SK-MEL-5 (cell line): ENCODE results near the gene NPSR1. TPM values are rescaled to one million over a fixed set of nuclear protein-coding genes. Genes with fewer than 3 reads are reported as not detected.
"Not testable (repeated sequence)": the region's sequence is repeated elsewhere in the genome, so short reads cannot be mapped to it uniquely, and the experiment has no call there.

Experiments
- DNase-seq: peaks from one replicate; pipeline ENCODE4 v3.0.0-alpha.2; 2016; ENCODE audit warnings: low read depth, low spot score
- in situ Hi-C: cut with HindIII; loops from 2 replicates; pipeline ENCODE4 v1.10.0; 2016; ENCODE audit warnings: low sequenced_read_pairs, high pct_unique_total_duplicates, low pct_unique_long_range_greater_than_20kb
- total RNA-seq: library from RNA; depleted of rRNA; stranded (reverse); fragments of >200 nt; shearing (Covaris generic); gene quantifications from 2 replicates; pipeline ENCODE4 v1.2.3, GENCODE V29; 2014

Gene NPSR1
- total RNA-seq, 1 experiment from 2014 or later: not detected

DNA sequence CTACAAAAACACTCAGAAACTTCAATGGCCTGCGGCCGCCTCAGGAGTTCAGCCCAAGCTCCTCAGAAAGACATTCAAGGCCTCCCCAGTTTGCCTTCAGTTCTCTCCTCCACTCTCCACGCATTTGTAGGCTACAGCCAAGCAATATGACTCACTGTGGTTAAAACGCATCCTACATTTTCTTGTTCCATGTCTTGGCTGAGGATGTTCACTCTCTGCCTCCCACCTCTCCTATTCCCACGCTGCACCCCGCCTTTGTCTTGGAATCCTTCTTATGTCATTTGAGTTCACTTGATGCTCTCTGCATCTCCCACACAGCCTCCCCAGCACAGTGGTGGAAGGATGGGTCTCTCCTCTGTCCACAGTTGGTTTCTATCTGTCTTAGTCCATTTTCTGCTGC is 184.8 kb downstream of the NPSR1 start:
- in situ Hi-C loops: no loop called here
- no peak for DNase-seq

DNA sequence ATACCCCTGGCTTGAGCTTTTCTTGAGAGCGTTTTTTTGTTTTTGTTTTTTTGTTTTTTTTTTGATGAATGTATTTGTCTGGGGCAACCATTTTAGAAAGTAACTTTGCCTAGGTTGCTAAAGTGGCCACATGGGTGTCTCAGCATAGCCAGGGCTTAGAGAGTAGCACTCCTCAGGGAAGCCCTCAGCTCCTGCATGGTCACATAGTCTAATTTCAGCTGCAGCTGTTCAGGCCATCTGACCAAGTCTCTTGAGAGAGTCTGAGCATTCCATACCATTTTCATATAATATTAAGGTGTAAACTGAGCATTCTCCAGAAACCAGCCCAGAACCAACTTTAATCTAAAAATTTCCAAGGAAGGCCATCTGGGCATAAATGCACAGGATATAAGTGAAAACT is 186.4 kb downstream of the NPSR1 start:
- DNase-seq: no peak
- in situ Hi-C loops: no loop called here

DNA sequence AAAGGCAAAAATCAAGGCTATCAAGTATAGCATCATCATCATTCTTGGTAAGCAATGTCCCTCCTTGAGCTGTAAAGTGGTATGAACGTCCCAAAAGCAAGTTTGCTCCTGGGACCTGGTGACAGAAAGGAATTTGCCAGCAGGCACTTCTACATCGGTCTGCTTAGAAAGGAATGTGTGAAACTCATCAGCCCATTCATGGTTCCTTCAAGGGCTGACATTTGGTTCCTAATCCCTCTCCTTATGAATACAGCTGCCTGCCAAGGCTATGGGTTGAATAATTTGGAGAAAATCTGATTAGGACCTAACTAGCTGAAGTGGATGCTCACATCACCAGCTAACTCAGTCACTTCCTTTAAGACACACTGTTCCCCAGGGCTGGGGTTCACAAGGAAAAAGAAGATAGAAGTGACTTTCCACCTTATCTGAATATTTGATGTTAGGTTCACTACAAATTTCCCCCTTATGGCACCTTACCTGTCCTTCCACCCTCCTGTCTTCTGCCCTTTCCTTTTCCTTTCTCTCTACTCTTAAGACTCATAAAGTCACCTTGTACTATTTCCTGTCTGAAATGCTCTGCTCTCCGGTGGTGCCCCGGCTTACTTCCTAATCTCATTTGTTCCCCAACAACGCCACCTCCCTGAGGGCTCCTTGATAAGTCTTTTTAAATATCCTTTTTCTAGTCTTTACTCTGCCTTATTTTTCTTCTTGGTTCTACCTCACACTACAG is 187.1 kb downstream of the NPSR1 start:
- DNase-seq: no peak
- in situ Hi-C loops: no loop called here

DNA sequence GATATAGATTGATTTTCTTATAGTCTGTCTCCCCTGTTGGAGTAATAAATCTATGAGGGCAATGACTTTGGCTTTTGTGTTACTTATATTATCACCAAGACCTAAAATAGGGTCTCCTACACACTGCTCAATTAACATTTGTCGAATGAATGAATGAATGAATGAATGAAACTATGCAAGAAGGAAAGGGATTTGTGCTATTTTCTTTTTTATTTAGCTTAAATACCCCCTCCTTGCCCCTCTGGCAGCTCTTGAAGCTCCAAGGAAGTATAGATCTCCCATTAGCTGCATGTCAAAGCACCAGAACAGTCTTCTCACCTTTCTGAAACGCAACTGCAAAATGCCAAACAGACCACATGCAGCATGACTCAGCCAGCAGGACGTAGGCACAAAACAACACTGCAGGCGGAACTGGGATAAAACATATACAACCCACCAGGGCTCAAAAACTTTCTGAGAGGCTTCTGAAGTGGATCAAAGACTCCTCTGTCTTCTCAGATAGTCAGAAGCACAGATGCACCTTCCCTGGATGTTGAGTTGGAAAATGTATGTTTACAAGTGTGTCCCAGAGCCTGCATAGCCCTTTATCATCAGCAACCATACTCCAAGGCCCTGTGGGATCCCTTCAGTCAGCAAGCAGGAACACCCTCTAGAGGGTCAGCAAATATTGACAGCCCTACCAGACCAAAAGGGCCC is 187.8 kb downstream of the NPSR1 start:
- DNase-seq: peak; percentile 77
- in situ Hi-C loops: no loop called here

DNA sequence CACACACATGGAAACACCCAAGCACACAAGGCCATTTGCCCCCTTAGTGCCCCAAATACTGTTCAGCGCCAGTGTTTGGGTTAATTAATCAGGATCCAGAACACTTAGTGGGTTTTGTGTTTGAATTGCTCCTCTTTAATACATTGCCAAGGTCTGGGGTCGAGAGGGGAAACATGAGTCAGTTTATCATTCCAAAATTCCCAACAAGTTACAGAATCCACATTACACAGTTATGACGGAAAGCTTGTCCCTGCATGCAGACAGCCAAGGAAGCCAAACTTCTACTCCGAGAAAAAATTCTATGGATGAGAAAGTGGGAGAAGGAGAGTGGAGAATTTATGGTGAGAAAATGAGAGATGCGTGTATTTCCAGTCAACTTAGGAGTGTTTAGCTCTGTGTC is 189.0 kb downstream of the NPSR1 start:
- in situ Hi-C loops: no loop called here
- DNase-seq: no peak

DNA sequence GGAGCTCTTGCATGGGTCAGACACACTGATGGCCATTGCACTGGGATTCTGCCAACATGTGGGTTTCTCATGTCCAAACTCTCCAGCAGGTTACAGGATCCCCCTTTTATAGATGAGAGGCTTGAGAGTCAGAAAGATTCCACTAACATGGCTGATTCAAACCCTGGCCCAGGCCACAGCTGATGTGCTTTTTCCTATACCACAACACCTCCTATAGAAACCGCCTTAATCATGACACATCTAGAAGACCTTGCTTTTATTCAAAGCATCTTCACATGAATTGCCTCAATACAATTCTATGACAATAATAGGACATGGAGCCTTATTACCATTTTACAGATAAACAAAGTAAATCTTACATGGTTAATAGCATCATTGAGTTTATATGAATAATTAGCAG is 190.7 kb downstream of the NPSR1 start:
- no peak for DNase-seq
- in situ Hi-C loops: no loop called here

DNA sequence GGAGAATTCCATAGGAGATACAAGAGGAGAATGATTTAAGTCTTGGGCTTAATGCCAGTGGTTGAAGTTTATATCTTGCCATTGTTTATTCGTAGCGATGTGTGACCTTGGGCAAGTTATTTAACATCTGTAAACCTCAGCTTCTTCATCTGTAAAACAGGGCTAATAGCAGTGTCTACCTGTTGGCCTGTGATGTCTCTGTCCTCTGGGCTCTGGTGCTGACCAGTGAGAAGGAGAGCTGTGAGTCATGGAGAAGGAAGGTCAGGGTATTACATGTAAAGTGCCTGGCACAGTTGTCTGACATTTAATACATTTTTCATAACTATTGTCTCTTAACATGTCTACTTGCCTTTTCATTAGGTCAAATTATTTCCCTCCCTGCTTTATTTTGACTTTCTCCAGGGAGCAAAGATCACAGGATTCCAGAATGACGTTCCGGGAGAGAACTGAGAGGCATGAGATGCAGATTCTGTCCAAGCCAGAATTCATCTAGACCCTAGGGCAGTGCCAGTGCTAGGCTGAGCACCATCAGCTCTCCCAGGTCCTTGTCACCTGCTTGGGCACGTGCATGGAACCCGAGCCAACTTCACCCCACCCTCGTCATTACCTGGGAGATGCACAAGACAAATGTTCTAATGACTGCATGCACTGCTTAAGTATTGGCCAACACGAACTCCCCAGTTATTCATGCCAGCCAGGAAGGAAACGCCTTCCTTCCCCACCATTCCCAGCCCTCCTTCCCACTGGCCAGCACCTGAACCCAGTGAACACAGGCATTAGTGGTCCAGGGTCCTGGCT is 191.3 kb downstream of the NPSR1 start:
- DNase-seq: no peak
- in situ Hi-C loops: no loop called here

DNA sequence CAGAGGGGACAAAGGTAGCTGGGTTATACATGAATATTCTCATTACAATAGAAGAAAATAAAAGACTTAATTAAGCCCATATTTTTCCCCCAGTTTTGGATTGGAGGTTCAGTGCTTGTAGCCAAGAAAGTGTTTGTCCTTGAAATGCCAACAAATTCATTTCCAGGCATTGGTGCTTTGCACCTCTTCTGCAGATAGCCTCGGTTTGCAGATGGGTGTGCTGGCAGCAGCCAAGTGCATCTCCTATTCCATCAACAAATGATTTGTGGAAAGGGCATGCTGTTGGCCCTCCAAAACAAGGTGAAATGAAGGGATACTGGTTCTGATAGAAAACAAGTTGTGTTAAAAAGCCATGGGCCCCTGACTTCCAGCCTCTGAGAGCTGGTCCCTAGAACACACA is 192.0 kb downstream of the NPSR1 start:
- DNase-seq: no peak
- in situ Hi-C loops: no loop called here

DNA sequence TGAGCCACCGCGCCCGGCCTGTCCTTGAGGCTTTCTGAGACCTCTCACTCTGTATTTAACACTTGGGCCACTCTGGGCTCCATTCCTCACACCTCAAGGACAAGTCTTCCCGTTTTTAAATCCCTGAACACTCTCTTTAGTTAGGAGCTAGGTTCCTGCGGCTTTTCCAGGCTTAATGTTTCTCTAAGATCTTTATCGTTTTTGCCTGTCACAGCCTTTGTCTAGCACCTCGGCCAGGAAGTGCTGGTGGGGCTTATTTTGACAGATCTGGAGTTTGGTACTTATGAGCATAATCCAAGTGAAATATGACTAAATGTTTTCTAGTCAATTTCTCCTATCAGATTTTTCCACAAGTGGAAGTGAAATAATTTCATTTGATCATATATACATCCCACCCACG is 192.7 kb downstream of the NPSR1 start:
- in situ Hi-C loops: no loop called here
- DNase-seq: no peak

DNA sequence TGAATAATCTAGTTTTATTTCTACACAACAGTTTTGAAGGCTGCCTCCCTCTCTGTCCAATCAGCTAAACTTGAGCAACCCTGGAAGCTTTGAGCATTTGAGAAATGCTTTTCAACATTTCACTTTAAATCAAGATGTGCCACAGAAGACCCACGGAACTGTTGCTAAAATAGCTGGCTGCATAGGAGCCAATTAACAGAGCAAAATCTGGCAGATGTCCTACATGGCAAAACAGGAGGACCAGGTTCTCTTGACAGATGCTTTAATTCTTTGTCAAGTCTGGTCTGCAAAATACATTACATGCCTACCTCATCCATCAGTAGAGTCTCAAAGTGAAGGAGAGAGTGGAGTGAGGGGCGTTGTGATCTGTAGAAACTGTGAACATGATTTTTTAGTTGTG is 193.4 kb downstream of the NPSR1 start:
- in situ Hi-C loops: no loop called here

DNA sequence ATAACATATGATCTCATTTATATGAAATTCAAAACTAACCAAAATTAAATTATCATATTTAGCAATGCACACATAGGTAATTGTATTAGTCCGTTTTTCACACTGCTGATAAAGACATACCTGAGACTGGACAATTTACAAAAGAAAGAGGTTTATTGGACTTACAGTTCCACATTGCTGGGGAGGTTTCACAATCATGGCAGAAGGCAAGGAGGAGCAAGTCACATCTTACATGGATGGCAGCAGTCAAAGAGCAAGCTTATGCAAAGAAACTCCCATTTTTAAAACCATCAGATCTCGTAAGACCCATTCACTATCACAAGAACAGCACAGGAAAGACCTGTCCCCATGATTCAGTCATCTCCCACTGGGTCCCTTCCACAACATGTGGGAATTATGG is 200.4 kb downstream of the NPSR1 start:
- in situ Hi-C loops, DNase-seq: not testable (repeated sequence)

More for the DNA sequence above, 193.4 kb downstream of the NPSR1 start:
- DNase-seq: no peak

DNA sequence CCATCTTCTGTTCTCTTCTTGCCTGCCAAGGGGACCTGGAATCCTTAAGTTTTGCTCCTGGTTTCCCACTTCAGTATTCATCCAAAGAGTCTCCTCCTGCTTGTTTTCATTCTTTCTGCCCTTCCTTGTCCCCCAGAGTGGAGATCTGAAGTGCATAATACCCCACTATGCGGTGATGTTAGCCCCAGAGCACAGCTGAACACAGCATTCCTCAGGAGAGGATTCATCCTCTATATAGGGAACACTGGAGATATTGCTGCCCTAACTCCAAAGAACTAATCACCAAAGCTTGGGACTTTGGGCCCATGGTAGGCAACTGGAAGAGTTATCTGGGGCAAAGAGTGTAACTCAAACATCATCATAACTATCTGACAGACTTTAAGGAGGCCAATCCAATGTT is 201.3 kb downstream of the NPSR1 start:
- in situ Hi-C loops, DNase-seq: not testable (repeated sequence)

DNA sequence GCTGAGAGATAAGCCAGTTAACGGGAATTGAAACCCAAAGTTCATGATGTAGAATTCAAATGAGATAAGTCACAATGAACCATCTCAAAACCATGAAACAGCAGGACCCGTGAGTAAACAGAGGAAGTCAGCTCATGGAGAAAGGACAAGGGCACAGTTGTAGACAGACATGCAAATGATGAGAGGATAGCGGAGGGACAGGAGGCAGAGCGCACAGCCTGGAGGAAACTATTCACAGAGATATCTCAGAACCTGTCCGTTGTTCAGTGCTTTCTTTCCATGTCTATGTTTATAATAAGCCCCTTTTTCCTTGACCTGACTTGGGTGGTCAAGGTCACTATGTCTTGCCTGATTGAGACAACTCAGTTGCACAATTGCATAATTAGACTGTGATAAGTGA is 208.2 kb downstream of the NPSR1 start:
- in situ Hi-C loops: not testable (repeated sequence)
- peak; percentile 67 for DNase-seq

DNA sequence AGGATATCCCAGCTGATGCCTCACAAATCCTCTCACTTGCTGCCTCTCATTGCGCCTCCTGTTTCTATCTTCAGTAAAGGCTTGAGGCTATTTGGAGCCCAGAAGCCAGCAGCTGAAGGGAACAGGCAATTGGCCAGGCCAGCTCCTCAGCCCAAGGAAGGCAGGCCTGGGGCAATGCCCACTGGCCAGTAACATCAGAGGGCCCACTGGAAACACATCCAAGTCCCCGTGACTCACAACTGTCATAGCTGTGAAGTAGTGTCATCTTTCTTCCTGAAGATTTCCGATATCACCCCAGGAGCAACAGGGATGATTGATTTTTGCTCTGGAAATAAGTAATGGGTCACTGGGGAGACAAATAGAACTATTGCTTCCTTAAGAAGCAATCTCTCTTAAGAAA is 209.3 kb downstream of the NPSR1 start:
- in situ Hi-C loops, DNase-seq: not testable (repeated sequence)

DNA sequence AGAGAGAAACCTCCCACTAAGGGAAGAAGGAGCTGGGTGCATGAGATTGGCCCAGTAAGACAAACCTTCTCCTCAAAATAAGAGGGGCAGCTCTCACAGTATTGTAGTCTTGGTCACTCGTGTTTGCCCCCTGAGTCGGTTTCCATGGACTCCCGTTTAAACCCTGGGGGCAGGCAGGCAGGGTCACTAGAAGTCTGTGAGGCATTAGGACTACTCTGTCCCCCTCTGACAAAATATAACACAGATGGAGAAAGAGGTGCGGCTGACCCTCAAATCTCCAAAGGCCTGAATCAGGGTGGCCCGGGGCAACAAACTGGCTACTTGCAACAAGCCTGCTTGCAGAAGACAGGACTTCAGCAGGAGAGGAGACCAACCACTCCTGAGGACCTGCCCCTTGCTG is 210.6 kb downstream of the NPSR1 start:
- in situ Hi-C loops, DNase-seq: not testable (repeated sequence)

DNA sequence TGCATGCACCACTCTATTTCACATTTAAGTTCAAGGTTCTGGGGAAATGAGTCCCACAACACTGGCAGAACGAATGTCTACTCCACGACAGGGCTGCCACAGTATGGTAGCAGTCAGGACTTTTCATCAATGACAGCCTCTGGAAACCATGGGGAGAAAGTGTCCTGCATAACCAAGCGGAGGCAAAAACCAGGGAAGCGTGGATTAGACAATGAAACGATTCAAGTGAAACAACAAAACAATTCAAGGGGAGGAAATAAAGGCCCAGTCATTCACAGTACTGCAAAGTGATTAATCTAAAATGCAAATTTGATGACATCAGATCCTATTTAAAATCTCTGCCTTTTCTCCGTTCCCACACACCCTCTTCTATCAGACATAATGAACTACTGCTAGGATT is 211.0 kb downstream of the NPSR1 start:
- peak; percentile 47 for DNase-seq
- in situ Hi-C loops: no loop called here

DNA sequence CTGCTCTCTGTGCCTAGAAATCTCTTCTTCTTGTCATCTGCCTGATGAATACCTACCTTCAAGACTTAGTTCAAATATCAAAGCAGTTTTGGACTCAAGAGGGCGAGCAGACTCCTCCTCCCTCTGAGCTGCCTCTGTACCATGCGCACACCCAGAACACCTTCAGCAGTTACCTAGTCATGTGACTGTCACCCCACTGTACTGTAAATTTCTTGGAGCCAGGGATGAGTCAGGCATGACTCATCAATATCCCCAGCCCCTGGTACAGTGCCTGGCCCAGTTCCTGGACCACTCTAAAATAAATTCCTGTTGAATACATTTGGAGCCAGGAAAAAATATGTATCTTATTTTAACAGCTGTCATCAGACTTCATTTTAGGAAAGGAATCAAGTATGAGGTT is 212.0 kb downstream of the NPSR1 start:
- DNase-seq, in situ Hi-C loops: not testable (repeated sequence)

DNA sequence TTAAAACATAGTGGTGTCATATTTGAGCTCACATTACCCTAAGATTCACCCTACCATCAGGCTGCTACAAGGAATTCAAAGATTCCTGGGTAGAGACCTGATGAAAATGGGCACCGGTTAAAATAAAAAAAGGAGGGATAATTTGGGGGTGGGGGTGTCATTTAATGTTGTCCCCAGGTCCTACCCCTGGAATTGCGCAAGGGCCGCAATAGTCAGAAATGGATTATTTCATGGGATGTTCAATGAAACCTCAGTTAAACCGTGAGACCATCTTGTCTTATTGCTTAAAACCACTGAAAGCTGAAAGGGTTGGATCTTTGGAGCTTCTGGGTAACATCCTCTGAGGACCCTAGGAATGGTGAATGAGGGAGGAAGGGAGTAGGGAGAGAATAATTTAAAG is 216.3 kb downstream of the NPSR1 start:
- DNase-seq, in situ Hi-C loops: not testable (repeated sequence)
